HG03175 (cell line): Measurements from ENCODE around the gene SFXN2.

ENCODE experiments used
- ATAC-seq: cut with Tn5 transposase; IDR thresholded peaks from one replicate; pipeline ENCODE4 v1.9.1; 2021; ENCODE audit warnings: mild to moderate bottlenecking, moderate library complexity; ENCODE audit not compliant: unreplicated experiment

The SFXN2 gene

GRCh38 chr10:102775201-102775934 is 60.9 kb downstream of the SFXN2 start:
- no peak for ATAC-seq

- ATAC-seq = no peak
These were observed 61.7 kb downstream of the SFXN2 start for GRCh38 chr10:102775935-102776669.

- ATAC-seq = no peak
These were observed 62.5 kb downstream of the SFXN2 start for GRCh38 chr10:102776779-102777456.

- no peak for ATAC-seq
These were observed 63.4 kb downstream of the SFXN2 start for GRCh38 chr10:102777711-102778453.

- no peak for ATAC-seq
These were observed 64.3 kb downstream of the SFXN2 start for GRCh38 chr10:102778781-102779180.

- no peak for ATAC-seq
These were observed 65.5 kb downstream of the SFXN2 start for GRCh38 chr10:102779680-102780526.

- ATAC-seq = no peak
These were observed 66.0 kb downstream of the SFXN2 start for GRCh38 chr10:102780527-102780808.

GRCh38 chr10:102781090-102781920 is 66.9 kb downstream of the SFXN2 start:
- no peak for ATAC-seq

GRCh38 chr10:102781921-102782557 is 67.6 kb downstream of the SFXN2 start:
- ATAC-seq = no peak

- no peak for ATAC-seq
These were observed 68.5 kb downstream of the SFXN2 start for GRCh38 chr10:102782673-102783551.

- no peak for ATAC-seq
These were observed 69.1 kb downstream of the SFXN2 start for GRCh38 chr10:102783568-102783967.

- ATAC-seq = no peak
These were observed 71.4 kb downstream of the SFXN2 start for GRCh38 chr10:102785818-102786217.

- ATAC-seq = no peak
These were observed 77.4 kb downstream of the SFXN2 start for GRCh38 chr10:102791754-102792395.
